A549 (cell line): ENCODE results near the gene FBXO11.

Experiments
- ZSCAN20 ChIP-seq: fragments of 250-450 bp; sonication (Bioruptor Pico); IDR thresholded peaks from 2 replicates; pipeline ENCODE4 v1.8.0; 2022; ENCODE audit warnings: mild to moderate bottlenecking, moderate library complexity
- TF ChIP-seq, protein P1 (sequence below): fragments of >200 bp; sonication (Bioruptor Twin); formaldehyde crosslinking; IDR thresholded peaks from 3 replicates; pipeline ENCODE4 v1.5.1; 2016

DNA sequence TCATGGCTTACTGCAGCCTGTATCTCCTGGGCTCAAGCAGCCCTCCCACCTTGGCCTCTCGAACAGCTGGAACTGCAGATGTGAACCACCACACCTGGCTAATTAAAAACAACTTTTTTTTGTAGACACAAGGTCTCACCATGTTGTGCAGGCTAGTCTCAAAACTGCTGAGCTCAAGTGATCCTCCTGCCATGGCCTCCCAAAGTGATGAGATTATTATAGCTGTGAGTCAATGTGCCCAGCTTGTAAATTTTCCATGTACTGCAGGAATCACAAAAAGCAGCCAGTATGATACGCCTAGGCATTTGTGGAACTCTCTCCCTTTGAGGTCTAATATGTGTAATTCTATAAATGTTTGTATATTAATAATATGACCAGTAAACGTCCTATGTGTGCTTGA lies 63.5 kb downstream of the FBXO11 start:
- TF ChIP-seq, protein P1, sequence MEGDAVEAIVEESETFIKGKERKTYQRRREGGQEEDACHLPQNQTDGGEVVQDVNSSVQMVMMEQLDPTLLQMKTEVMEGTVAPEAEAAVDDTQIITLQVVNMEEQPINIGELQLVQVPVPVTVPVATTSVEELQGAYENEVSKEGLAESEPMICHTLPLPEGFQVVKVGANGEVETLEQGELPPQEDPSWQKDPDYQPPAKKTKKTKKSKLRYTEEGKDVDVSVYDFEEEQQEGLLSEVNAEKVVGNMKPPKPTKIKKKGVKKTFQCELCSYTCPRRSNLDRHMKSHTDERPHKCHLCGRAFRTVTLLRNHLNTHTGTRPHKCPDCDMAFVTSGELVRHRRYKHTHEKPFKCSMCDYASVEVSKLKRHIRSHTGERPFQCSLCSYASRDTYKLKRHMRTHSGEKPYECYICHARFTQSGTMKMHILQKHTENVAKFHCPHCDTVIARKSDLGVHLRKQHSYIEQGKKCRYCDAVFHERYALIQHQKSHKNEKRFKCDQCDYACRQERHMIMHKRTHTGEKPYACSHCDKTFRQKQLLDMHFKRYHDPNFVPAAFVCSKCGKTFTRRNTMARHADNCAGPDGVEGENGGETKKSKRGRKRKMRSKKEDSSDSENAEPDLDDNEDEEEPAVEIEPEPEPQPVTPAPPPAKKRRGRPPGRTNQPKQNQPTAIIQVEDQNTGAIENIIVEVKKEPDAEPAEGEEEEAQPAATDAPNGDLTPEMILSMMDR = no peak
- TF ChIP-seq ZSCAN20 (CRISPR knock-in tag) = no peak
